ENCODE results near the gene NEK3.
"Not testable (repeated sequence)": the region's sequence is repeated elsewhere in the genome, so short reads cannot be mapped to it uniquely, and the experiment has no call there.

DNA sequence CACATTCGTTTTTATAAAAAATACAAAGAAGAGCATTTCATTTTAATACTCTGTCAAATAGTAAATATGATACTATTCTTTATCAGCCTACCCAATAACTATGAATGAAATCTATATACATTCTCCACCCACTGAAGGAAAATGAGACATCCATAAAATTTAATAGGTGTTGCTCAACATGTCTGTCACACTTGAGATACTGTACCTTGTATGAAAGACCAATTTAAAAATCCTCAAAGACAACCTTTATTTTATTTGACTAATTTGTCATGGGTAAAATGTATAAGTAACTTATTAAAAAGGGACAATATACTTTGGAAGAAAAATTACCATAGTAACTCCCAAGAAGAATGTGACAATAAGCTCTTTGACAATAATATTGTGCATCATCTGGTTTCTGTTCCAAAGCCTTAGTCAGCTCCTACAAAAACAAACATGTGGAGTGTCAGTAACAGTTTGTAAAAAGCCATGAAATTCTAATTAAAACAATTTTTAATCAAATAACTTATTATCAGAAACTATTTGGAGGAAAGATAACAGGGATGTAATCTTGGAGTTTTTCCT, 11.5 kb upstream of the NEK3 start:
- TF ChIP-seq, protein P1, sequence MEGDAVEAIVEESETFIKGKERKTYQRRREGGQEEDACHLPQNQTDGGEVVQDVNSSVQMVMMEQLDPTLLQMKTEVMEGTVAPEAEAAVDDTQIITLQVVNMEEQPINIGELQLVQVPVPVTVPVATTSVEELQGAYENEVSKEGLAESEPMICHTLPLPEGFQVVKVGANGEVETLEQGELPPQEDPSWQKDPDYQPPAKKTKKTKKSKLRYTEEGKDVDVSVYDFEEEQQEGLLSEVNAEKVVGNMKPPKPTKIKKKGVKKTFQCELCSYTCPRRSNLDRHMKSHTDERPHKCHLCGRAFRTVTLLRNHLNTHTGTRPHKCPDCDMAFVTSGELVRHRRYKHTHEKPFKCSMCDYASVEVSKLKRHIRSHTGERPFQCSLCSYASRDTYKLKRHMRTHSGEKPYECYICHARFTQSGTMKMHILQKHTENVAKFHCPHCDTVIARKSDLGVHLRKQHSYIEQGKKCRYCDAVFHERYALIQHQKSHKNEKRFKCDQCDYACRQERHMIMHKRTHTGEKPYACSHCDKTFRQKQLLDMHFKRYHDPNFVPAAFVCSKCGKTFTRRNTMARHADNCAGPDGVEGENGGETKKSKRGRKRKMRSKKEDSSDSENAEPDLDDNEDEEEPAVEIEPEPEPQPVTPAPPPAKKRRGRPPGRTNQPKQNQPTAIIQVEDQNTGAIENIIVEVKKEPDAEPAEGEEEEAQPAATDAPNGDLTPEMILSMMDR (conservative IDR thresholded peaks at IDR 0.05; ENCODE audit: low read depth, low read length), result not testable (repeated sequence)
- TF ChIP-seq EZH2 (IDR thresholded peaks at IDR 0.05; ENCODE audit: low read length, unreplicated experiment), result not testable (repeated sequence)
